IMR-90 (cell line): ENCODE results near the gene ZNF512.

Experiments
- MAFK ChIP-seq: IDR thresholded peaks from 2 replicates; pipeline ENCODE4 v1.6.1; 2012; ENCODE audit warnings: low read depth, low read length, improper control_type of control experiment
- MAZ ChIP-seq: IDR thresholded peaks from 2 replicates; pipeline ENCODE4 v1.6.1; 2012; ENCODE audit warnings: low read depth, mild to moderate bottlenecking, low read length, improper control_type of control experiment, moderate library complexity, borderline replicate concordance
- POLR2A ChIP-seq: IDR thresholded peaks from 2 replicates; pipeline ENCODE4 v1.6.1; 2012; ENCODE audit warnings: mild to moderate bottlenecking, low read depth, low read length
- RFX5 ChIP-seq: IDR thresholded peaks from 2 replicates; pipeline ENCODE4 v1.8.0; 2012; ENCODE audit warnings: low read depth, mild to moderate bottlenecking, low read length, moderate library complexity
- TF ChIP-seq, protein P1 (sequence below): conservative IDR thresholded peaks from 2 replicates; pipeline ENCODE4 v1.5.1; 2012; ENCODE audit warnings: mild to moderate bottlenecking, low read depth, low read length, improper control_type of control experiment

DNA sequence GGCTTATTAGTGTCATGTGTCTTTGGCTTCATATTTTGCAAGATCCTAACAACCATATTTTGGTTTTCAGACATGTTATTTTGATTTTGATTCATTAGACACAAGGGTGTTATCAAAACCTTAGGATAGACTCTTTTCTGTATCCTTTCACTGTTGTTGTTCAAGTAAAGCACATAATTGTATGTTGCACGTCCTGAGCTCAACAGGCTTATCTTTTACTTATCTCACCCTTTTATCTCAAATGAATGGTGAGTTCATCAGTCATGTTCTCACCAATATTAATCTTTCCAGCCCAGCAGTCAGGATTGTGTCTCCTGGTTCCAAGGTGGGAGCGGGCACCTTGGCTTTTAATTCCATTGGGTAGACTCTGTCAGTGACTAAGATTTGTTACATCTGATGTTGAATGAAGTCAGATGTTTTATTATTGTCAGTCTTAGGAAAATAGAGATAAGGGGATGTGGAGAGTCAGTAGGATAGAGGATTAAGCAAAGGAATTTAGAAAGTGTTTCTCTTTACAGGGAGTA is 57.9 kb downstream of the ZNF512 start:
- TF ChIP-seq, protein P1, sequence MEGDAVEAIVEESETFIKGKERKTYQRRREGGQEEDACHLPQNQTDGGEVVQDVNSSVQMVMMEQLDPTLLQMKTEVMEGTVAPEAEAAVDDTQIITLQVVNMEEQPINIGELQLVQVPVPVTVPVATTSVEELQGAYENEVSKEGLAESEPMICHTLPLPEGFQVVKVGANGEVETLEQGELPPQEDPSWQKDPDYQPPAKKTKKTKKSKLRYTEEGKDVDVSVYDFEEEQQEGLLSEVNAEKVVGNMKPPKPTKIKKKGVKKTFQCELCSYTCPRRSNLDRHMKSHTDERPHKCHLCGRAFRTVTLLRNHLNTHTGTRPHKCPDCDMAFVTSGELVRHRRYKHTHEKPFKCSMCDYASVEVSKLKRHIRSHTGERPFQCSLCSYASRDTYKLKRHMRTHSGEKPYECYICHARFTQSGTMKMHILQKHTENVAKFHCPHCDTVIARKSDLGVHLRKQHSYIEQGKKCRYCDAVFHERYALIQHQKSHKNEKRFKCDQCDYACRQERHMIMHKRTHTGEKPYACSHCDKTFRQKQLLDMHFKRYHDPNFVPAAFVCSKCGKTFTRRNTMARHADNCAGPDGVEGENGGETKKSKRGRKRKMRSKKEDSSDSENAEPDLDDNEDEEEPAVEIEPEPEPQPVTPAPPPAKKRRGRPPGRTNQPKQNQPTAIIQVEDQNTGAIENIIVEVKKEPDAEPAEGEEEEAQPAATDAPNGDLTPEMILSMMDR, result no peak
- TF ChIP-seq RFX5 (no peak), MAZ (no peak), MAFK (no peak), POLR2A (no peak)
